ENCODE measurements around the gene POLH. TPM values are rescaled to one million over a fixed set of nuclear protein-coding genes. Genes with fewer than 3 reads are reported as not detected.
A peak's percentile ranks its signal among the peaks of the same experiment; 100 is the strongest.

POLH gene
- total and polyA plus RNA-seq, 9 of the 15 experiments (the other 6 are each of a cell fraction or from before 2014, with no cell fraction given), result 5.8 to 31.6 (median 20.6) TPM

DNA sequence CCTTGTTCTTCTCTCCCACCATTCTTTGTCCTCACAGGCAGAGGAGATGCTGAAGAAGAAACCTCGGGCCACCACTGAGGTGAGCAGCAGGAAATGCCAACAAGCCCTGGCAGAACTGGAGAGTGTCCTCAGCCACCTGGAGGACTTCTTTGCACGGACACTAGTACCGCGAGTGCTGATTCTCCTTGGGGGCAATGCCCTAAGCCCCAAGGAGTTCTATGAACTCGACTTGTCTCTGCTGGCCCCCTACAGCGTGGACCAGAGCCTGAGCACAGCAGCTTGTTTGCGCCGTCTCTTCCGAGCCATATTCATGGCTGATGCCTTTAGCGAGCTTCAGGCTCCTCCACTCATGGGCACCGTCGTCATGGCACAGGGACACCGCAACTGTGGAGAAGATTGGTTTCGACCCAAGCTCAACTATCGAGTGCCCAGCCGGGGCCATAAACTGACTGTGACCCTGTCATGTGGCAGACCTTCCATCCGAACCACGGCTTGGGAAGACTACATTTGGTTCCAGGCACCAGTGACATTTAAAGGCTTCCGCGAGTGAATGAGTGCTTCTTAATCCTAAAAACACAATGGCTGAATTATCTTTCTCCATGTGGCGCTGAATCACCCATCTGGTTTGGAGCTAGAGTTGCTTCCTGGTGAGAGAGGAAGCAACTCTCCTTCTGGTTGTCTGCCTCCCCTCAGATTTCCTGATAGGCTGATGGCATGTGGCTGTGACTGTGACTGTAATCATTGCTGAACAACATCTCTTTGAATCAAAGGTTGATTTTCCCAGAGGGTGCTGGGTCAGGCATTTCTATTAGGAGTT lies 64.2 kb downstream of the POLH start (continued):
- TF ChIP-seq GABPB1 (CRISPR knock-in tag; IDR thresholded peaks at IDR 0.05), result 0 out of 2 replicates have a peak, but pooled peaks have one; percentile 52
- TF ChIP-seq TRIM25 (IDR thresholded peaks at IDR 0.05; ENCODE audit: borderline replicate concordance), result no peak
- no peak; the same call in 1 of the 2 replicates for TF ChIP-seq NKRF (IDR thresholded peaks at IDR 0.05; ENCODE audit: borderline replicate concordance)
- no peak for TF ChIP-seq ZNF445 (CRISPR knock-in tag; IDR thresholded peaks at IDR 0.05; ENCODE audit: low read depth)
- TF ChIP-seq ADNP (tag; IDR thresholded peaks at IDR 0.05), result no peak
- TF ChIP-seq, protein P1, sequence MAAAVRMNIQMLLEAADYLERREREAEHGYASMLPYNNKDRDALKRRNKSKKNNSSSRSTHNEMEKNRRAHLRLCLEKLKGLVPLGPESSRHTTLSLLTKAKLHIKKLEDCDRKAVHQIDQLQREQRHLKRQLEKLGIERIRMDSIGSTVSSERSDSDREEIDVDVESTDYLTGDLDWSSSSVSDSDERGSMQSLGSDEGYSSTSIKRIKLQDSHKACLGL (CRISPR knock-in tag; IDR thresholded peaks at IDR 0.05; ENCODE audit: borderline replicate concordance, poor library complexity, severe bottlenecking), result no peak
- TF ChIP-seq POU5F1 (IDR thresholded peaks at IDR 0.05; ENCODE audit: borderline replicate concordance, low read depth, low read length, partially characterized antibody), result no peak
- TF ChIP-seq SMAD1 (IDR thresholded peaks at IDR 0.05; ENCODE audit: low read depth, low read length, partially characterized antibody), result no peak
- TF ChIP-seq MAFG (tag; conservative IDR thresholded peaks at IDR 0.05), result no peak; the same call in 1 of the 2 replicates
- TF ChIP-seq, protein P2, sequence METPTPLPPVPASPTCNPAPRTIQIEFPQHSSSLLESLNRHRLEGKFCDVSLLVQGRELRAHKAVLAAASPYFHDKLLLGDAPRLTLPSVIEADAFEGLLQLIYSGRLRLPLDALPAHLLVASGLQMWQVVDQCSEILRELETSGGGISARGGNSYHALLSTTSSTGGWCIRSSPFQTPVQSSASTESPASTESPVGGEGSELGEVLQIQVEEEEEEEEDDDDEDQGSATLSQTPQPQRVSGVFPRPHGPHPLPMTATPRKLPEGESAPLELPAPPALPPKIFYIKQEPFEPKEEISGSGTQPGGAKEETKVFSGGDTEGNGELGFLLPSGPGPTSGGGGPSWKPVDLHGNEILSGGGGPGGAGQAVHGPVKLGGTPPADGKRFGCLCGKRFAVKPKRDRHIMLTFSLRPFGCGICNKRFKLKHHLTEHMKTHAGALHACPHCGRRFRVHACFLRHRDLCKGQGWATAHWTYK (CRISPR knock-in tag; IDR thresholded peaks at IDR 0.05), result no peak
- TF ChIP-seq SMARCA4 (IDR thresholded peaks at IDR 0.05), result peak; percentile 86
- peak; percentile 11; the same call in 1 of the 2 replicates for TF ChIP-seq MAFK (IDR thresholded peaks at IDR 0.05; ENCODE audit: low read length)
- TF ChIP-seq RFX1 (IDR thresholded peaks at IDR 0.05), result no peak
- TF ChIP-seq BHLHE40 (IDR thresholded peaks at IDR 0.05; ENCODE audit: low read length), result no peak; the same call in 1 of the 2 replicates
- TF ChIP-seq RBM14 (IDR thresholded peaks at IDR 0.05; ENCODE audit: borderline replicate concordance, insufficient read depth, low read depth, low read length), result no peak
- TF ChIP-seq ZFP1 (CRISPR knock-in tag; IDR thresholded peaks at IDR 0.05), result no peak
- TF ChIP-seq PURB (CRISPR knock-in tag; IDR thresholded peaks at IDR 0.05; ENCODE audit: low read depth), result no peak
- TF ChIP-seq IRF2 (CRISPR knock-in tag; IDR thresholded peaks at IDR 0.05), result no peak
- no peak for TF ChIP-seq ARHGAP35 (IDR thresholded peaks at IDR 0.05; ENCODE audit: partially characterized antibody)
- no peak for TF ChIP-seq ZNF77 (CRISPR knock-in tag; IDR thresholded peaks at IDR 0.05)
- TF ChIP-seq, protein P3, sequence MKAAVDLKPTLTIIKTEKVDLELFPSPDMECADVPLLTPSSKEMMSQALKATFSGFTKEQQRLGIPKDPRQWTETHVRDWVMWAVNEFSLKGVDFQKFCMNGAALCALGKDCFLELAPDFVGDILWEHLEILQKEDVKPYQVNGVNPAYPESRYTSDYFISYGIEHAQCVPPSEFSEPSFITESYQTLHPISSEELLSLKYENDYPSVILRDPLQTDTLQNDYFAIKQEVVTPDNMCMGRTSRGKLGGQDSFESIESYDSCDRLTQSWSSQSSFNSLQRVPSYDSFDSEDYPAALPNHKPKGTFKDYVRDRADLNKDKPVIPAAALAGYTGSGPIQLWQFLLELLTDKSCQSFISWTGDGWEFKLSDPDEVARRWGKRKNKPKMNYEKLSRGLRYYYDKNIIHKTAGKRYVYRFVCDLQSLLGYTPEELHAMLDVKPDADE (conservative IDR thresholded peaks at IDR 0.05; ENCODE audit: control insufficient read depth, low read depth, low read length), result no peak
